GM23338 (cell line): ENCODE results near the gene DTWD1. TPM values are rescaled to one million over a fixed set of nuclear protein-coding genes. Genes with fewer than 3 reads are reported as not detected.

Source experiments
- ATAC-seq: fragments of 200-7000 bp; cut with Tn5 transposase; 3 replicates; pipeline ENCODE4 v1.9.1; 2020
- DNase-seq: peaks from one replicate; pipeline ENCODE4 v3.0.0-alpha.2; 2015; ENCODE audit warnings: low spot score
- H2AFZ ChIP-seq: fragments of 200-600 bp; sonication (generic); 2 replicates; pipeline ENCODE4 v1.8.0; 2016; ENCODE audit warnings: antibody characterized with exemption, mild to moderate bottlenecking, moderate library complexity
- H3F3A ChIP-seq: fragments of 200-600 bp; sonication (generic); replicated peaks from 2 replicates; pipeline ENCODE4 v1.8.0; 2017; ENCODE audit warnings: antibody characterized with exemption, mixed run types, low read depth
- H3K27ac ChIP-seq: fragments of 200-600 bp; sonication (generic); 2 replicates; pipeline ENCODE4 v1.6.1; 2016; ENCODE audit warnings: low read depth
- H3K27me3 ChIP-seq: fragments of 200-600 bp; sonication (generic); 2 replicates; pipeline ENCODE4 v1.8.0; 2016; ENCODE audit warnings: mild to moderate bottlenecking, mixed run types, moderate library complexity; ENCODE audit not compliant: insufficient read depth
- H3K36me3 ChIP-seq: fragments of 200-600 bp; sonication (generic); 2 replicates; pipeline ENCODE4 v1.8.0; 2016; ENCODE audit warnings: mild to moderate bottlenecking; ENCODE audit not compliant: insufficient read depth
- H3K4me1 ChIP-seq: fragments of 200-600 bp; sonication (generic); 2 replicates; pipeline ENCODE4 v1.8.0; 2016; ENCODE audit warnings: mild to moderate bottlenecking, moderate library complexity; ENCODE audit not compliant: insufficient read depth
- H3K4me2 ChIP-seq: fragments of 200-600 bp; sonication (generic); 2 replicates; pipeline ENCODE4 v1.7.1; 2017; ENCODE audit warnings: mixed run types
- H3K4me3 ChIP-seq: fragments of 200-600 bp; sonication (generic); 2 replicates; pipeline ENCODE4 v1.6.1; 2016; ENCODE audit warnings: mixed run types
- H3K79me2 ChIP-seq: fragments of 200-600 bp; sonication (generic); replicated peaks from 2 replicates; pipeline ENCODE4 v1.8.0; 2017; ENCODE audit warnings: mild to moderate bottlenecking; ENCODE audit not compliant: insufficient read depth
- H3K9me2 ChIP-seq: fragments of 200-600 bp; sonication (generic); 2 replicates; pipeline ENCODE4 v1.8.0; 2017; ENCODE audit not compliant: insufficient read depth
- H4K20me1 ChIP-seq: fragments of 200-600 bp; sonication (generic); replicated peaks from 2 replicates; pipeline ENCODE4 v1.8.0; 2017; ENCODE audit warnings: mild to moderate bottlenecking; ENCODE audit not compliant: insufficient read depth
- H3K27ac Mint-ChIP-seq: 2 replicates; pipeline ENCODE4 v1.8.0; 2020; ENCODE audit warnings: inconsistent platforms, mild to moderate bottlenecking, moderate library complexity, mixed read lengths
- H3K27me3 Mint-ChIP-seq: 3 replicates; pipeline ENCODE4 v1.8.0; 2022; ENCODE audit warnings: low read depth, mild to moderate bottlenecking, moderate library complexity, mixed read lengths, inconsistent platforms; ENCODE audit not compliant: insufficient read depth, poor library complexity
- H3K36me3 Mint-ChIP-seq: 3 replicates; pipeline ENCODE4 v1.8.0; 2021; ENCODE audit warnings: low read depth, mild to moderate bottlenecking, inconsistent platforms, moderate library complexity, mixed read lengths
- H3K4me1 Mint-ChIP-seq: 3 replicates; pipeline ENCODE4 v1.8.0; 2020; ENCODE audit warnings: mild to moderate bottlenecking, inconsistent platforms, mixed read lengths
- H3K4me3 Mint-ChIP-seq: 3 replicates; pipeline ENCODE4 v1.8.0; 2021; ENCODE audit warnings: moderate library complexity, mild to moderate bottlenecking, inconsistent platforms, mixed read lengths
- H3K9me3 Mint-ChIP-seq: 3 replicates; pipeline ENCODE4 v1.8.0; 2020; ENCODE audit warnings: moderate library complexity, mild to moderate bottlenecking, inconsistent platforms, mixed read lengths
- CREB1 ChIP-seq: fragments of 250-450 bp; sonication (Bioruptor Pico); IDR thresholded peaks from 2 replicates; pipeline ENCODE4 v1.5.0; 2020; ENCODE audit warnings: low read depth, mild to moderate bottlenecking, moderate library complexity
- EZH2 ChIP-seq: fragments of 200-600 bp; sonication (generic); IDR thresholded peaks from one replicate; pipeline ENCODE4 v1.8.0; 2017; ENCODE audit warnings: antibody characterized with exemption, mild to moderate bottlenecking, low read depth; ENCODE audit not compliant: unreplicated experiment
- EZH2phosphoT487 ChIP-seq: fragments of 200-600 bp; sonication (generic); IDR thresholded peaks from one replicate; pipeline ENCODE4 v1.8.1; 2018; ENCODE audit warnings: antibody characterized with exemption; ENCODE audit not compliant: unreplicated experiment
- JUNB ChIP-seq: IDR thresholded peaks from one replicate; pipeline ENCODE4 v1.6.1; 2016; ENCODE audit warnings: antibody characterized with exemption; ENCODE audit not compliant: unreplicated experiment
- NANOG ChIP-seq: IDR thresholded peaks from 2 replicates; pipeline ENCODE4 v1.6.1; 2016; ENCODE audit warnings: antibody characterized with exemption, borderline replicate concordance
- POLR2AphosphoS5 ChIP-seq: IDR thresholded peaks from 2 replicates; pipeline ENCODE4 v1.6.1; 2016; ENCODE audit warnings: antibody characterized with exemption, low read depth
- STAT1 ChIP-seq: IDR thresholded peaks from one replicate; pipeline ENCODE4 v1.6.1; 2016; ENCODE audit warnings: antibody characterized with exemption; ENCODE audit not compliant: unreplicated experiment
- ZNF114 ChIP-seq: fragments of 250-450 bp; sonication (Bioruptor Pico); IDR thresholded peaks from 2 replicates; pipeline ENCODE4 v1.5.0; 2020; ENCODE audit warnings: mild to moderate bottlenecking, moderate library complexity
- polyA plus RNA-seq: library from polyadenylated mRNA; unstranded; fragments of >200 nt; fragmentation: Nextera tagmentation; extraction: Ambion mirVana; gene quantifications from 2 replicates; pipeline ENCODE4 v1.2.1, GENCODE V29; 2016
- total RNA-seq: library from RNA; depleted of rRNA; stranded (reverse); fragments of >200 nt; shearing (Covaris generic); gene quantifications from 2 replicates; pipeline ENCODE4 v1.2.3, GENCODE V29; 2014
- TF ChIP-seq, protein P1 (sequence below), 2 experiments: fragments of 200-600 bp in 1 of 2; sonication (generic) in 1 of 2; conservative IDR thresholded peaks; 2 replicates each; pipeline versions ENCODE4 v1.5.1 to v1.6.1; 2016 to 2017; ENCODE audit warnings: antibody characterized with exemption in 2 of 2, low read depth in 2 of 2, mild to moderate bottlenecking in 2 of 2, moderate library complexity in 1 of 2
- TF ChIP-seq, protein P2 (sequence below): IDR thresholded peaks from 2 replicates; pipeline ENCODE4 v1.6.1; 2016; ENCODE audit warnings: antibody characterized with exemption
- TF ChIP-seq, protein P3 (sequence below): IDR thresholded peaks from one replicate; pipeline ENCODE4 v1.6.1; 2018; ENCODE audit warnings: antibody characterized with exemption; ENCODE audit not compliant: unreplicated experiment

The DTWD1 gene
- total and polyA plus RNA-seq, 2 experiments from 2014 or later, result 28.4 to 45.2 TPM

DNA sequence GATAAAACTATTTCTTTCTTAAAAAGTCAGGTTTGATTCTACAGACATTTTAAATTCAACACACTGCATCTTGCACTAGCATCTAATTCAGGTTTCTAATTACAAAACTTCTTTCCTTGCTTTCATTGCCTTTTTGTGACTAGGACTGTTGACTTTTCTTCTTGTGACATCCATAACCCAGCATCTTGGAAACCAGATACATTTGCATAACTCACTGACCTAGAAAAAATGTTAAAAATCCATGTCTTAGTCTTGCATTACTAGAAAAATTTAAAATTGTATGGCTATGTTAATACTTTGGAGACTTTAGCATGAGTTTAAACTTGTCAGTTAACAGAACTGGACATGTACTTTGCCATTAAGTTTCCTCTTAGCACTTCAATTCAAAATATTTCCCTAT, 72.7 kb downstream of the DTWD1 start:
- Histone ChIP-seq H3K79me2 (no peaks in the 10 kb centered on the region), H3K4me3 (no peak overlapping the region), H3K27me3 (no peaks in the 10 kb centered on the region), H4K20me1 (no peaks in the 10 kb centered on the region), H3K9me2 (no peaks in the 10 kb centered on the region), H3K4me2 (no peak overlapping the region; the same call in 1 of the 2 replicates), H2AFZ (no peak overlapping the region), H3K4me1 (no peaks in the 10 kb centered on the region), H3K36me3 (no peaks in the 10 kb centered on the region), H3K27ac (no peak overlapping the region), H3F3A (no peaks in the 10 kb centered on the region)
- Mint-ChIP-seq H3K4me1 (peaks cover 6% of the 10 kb centered on the region; the same call in 2 of the 3 replicates), H3K27ac (no peak overlapping the region; the same call in 1 of the 2 replicates), H3K9me3 (no peaks in the 10 kb centered on the region), H3K27me3 (no peaks in the 10 kb centered on the region), H3K4me3 (no peak overlapping the region), H3K36me3 (no peaks in the 10 kb centered on the region)
- no peak for DNase-seq
- TF ChIP-seq, protein P1, sequence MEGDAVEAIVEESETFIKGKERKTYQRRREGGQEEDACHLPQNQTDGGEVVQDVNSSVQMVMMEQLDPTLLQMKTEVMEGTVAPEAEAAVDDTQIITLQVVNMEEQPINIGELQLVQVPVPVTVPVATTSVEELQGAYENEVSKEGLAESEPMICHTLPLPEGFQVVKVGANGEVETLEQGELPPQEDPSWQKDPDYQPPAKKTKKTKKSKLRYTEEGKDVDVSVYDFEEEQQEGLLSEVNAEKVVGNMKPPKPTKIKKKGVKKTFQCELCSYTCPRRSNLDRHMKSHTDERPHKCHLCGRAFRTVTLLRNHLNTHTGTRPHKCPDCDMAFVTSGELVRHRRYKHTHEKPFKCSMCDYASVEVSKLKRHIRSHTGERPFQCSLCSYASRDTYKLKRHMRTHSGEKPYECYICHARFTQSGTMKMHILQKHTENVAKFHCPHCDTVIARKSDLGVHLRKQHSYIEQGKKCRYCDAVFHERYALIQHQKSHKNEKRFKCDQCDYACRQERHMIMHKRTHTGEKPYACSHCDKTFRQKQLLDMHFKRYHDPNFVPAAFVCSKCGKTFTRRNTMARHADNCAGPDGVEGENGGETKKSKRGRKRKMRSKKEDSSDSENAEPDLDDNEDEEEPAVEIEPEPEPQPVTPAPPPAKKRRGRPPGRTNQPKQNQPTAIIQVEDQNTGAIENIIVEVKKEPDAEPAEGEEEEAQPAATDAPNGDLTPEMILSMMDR (conservative IDR thresholded peaks at IDR 0.05; ENCODE audit: low read depth in 2 of 2), result no peak
- TF ChIP-seq POLR2AphosphoS5, result no peak
- TF ChIP-seq CREB1 (CRISPR knock-in tag), result no peak
- TF ChIP-seq, protein P2, sequence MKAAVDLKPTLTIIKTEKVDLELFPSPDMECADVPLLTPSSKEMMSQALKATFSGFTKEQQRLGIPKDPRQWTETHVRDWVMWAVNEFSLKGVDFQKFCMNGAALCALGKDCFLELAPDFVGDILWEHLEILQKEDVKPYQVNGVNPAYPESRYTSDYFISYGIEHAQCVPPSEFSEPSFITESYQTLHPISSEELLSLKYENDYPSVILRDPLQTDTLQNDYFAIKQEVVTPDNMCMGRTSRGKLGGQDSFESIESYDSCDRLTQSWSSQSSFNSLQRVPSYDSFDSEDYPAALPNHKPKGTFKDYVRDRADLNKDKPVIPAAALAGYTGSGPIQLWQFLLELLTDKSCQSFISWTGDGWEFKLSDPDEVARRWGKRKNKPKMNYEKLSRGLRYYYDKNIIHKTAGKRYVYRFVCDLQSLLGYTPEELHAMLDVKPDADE, result no peak
- ATAC-seq, result no peak

DNA sequence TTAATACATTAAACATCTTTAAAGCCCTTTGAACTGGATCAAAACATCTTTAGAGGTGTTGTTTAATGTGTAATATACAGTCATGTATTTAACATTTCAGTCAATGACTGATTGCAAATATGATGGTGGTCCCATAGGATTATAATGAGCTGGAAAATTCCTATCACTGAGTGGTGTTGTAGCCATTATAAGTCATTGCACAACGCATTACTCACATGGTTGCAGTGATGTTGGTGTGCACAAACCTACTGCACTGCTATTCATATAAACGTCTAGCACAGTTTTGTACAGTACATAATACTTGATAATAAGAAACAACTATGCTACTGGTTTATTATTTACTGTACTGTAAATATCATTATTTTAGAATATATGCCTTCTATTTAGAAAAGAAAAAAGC, 75.6 kb downstream of the DTWD1 start:
- Histone ChIP-seq H3K9me2 (no peaks in the 10 kb centered on the region), H3K27ac (no peak overlapping the region), H4K20me1 (no peaks in the 10 kb centered on the region), H3K27me3 (no peaks in the 10 kb centered on the region), H3K4me1 (no peaks in the 10 kb centered on the region), H3K4me3 (no peak overlapping the region), H3K4me2 (no peak overlapping the region), H3K79me2 (no peaks in the 10 kb centered on the region), H2AFZ (no peak overlapping the region), H3K36me3 (no peaks in the 10 kb centered on the region), H3F3A (no peaks in the 10 kb centered on the region)
- H3K27ac Mint-ChIP-seq, result no peak overlapping the region
- no peak overlapping the region for H3K4me3 Mint-ChIP-seq
- H3K9me3 Mint-ChIP-seq, result no peaks in the 10 kb centered on the region
- ATAC-seq, result no peak
- DNase-seq, result no peak
- no peaks in the 10 kb centered on the region for H3K27me3 Mint-ChIP-seq
- H3K36me3 Mint-ChIP-seq, result no peaks in the 10 kb centered on the region
- H3K4me1 Mint-ChIP-seq, result peaks cover 6% of the 10 kb centered on the region; the same call in 2 of the 3 replicates
- TF ChIP-seq STAT1 (no peak), POLR2AphosphoS5 (no peak), JUNB (no peak), EZH2 (no peak), NANOG (no peak), CREB1 (CRISPR knock-in tag) (no peak), ZNF114 (CRISPR knock-in tag) (no peak), EZH2phosphoT487 (no peak)
- TF ChIP-seq, protein P1 (conservative IDR thresholded peaks at IDR 0.05; ENCODE audit: low read depth in 2 of 2), result no peak
- TF ChIP-seq, protein P3, sequence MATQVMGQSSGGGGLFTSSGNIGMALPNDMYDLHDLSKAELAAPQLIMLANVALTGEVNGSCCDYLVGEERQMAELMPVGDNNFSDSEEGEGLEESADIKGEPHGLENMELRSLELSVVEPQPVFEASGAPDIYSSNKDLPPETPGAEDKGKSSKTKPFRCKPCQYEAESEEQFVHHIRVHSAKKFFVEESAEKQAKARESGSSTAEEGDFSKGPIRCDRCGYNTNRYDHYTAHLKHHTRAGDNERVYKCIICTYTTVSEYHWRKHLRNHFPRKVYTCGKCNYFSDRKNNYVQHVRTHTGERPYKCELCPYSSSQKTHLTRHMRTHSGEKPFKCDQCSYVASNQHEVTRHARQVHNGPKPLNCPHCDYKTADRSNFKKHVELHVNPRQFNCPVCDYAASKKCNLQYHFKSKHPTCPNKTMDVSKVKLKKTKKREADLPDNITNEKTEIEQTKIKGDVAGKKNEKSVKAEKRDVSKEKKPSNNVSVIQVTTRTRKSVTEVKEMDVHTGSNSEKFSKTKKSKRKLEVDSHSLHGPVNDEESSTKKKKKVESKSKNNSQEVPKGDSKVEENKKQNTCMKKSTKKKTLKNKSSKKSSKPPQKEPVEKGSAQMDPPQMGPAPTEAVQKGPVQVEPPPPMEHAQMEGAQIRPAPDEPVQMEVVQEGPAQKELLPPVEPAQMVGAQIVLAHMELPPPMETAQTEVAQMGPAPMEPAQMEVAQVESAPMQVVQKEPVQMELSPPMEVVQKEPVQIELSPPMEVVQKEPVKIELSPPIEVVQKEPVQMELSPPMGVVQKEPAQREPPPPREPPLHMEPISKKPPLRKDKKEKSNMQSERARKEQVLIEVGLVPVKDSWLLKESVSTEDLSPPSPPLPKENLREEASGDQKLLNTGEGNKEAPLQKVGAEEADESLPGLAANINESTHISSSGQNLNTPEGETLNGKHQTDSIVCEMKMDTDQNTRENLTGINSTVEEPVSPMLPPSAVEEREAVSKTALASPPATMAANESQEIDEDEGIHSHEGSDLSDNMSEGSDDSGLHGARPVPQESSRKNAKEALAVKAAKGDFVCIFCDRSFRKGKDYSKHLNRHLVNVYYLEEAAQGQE, result no peak
- TF ChIP-seq, protein P2, result no peak
